A549 (cell line): ENCODE data around the gene SIK2. TPM values are rescaled to one million over a fixed set of nuclear protein-coding genes. Genes with fewer than 3 reads are reported as not detected.

Source experiments
- ATAC-seq, 2 experiments: fragments of 200-7000 bp in 1 of 2; fragments of >200 bp in 1 of 2; cut with Nextera tagmentation in 1 of 2; cut with Tn5 transposase in 1 of 2; 3 replicates each; pipeline versions ENCODE4 v1.8.0 to v1.9.1; 2018 to 2020; ENCODE audit warnings: mild to moderate bottlenecking in 1 of 2, moderate library complexity in 1 of 2
- CTCF ChIA-PET: fragments of 300-600 bp; sonication (Branson Sonifier 250); formaldehyde crosslinking; extraction: SDS; loops from one replicate; lab custom pipeline; 2021; ENCODE audit warnings: antibody characterized with exemption, inconsistent platforms; lab: Yijun Ruan, JAX
- POLR2A ChIA-PET: fragments of 350-600 bp; formaldehyde crosslinking; extraction: SDS; loops from one replicate; lab custom pipeline; 2021; ENCODE audit warnings: antibody characterized with exemption, inconsistent platforms; lab: Yijun Ruan, JAX
- DNase-seq, 2 experiments: peaks; one replicate each; pipeline versions ENCODE4 v3.0.0 to v3.0.0-alpha.2; 2011 to 2016; ENCODE audit warnings: low read depth in 1 of 2, low spot score in 1 of 2
- FAIRE-seq: peaks from 2 replicates; lab custom pipeline; 2011; peaks lifted over from hg19 to GRCh38; lab: Jason Lieb, UNC
- H3K27ac ChIP-seq, 2 experiments: fragments of >200 bp; sonication (Bioruptor Twin); formaldehyde crosslinking; 3 replicates each; pipeline ENCODE4 v1.5.1; 2016 to 2017
- H3K4me1 ChIP-seq: fragments of >200 bp; sonication (Bioruptor Twin); formaldehyde crosslinking; 3 replicates; pipeline ENCODE4 v1.6.1; 2016
- H3K4me2 ChIP-seq: fragments of >200 bp; sonication (Bioruptor Twin); formaldehyde crosslinking; 3 replicates; pipeline ENCODE4 v1.6.1; 2016
- H3K4me3 ChIP-seq: fragments of >200 bp; sonication (Bioruptor Twin); formaldehyde crosslinking; 3 replicates; pipeline ENCODE4 v1.5.1; 2016
- H3K9me3 ChIP-seq: fragments of >200 bp; sonication (Bioruptor Twin); formaldehyde crosslinking; 3 replicates; pipeline ENCODE4 v1.6.1; 2016
- CBX2 ChIP-seq: fragments of 200-600 bp; sonication (generic); IDR thresholded peaks from 2 replicates; pipeline ENCODE4 v1.6.1; 2016; ENCODE audit warnings: low read depth, mild to moderate bottlenecking, borderline replicate concordance
- CBX8 ChIP-seq: fragments of 200-600 bp; sonication (generic); IDR thresholded peaks from 2 replicates; pipeline ENCODE4 v1.6.1; 2016
- EHMT2 ChIP-seq: fragments of 200-600 bp; sonication (generic); IDR thresholded peaks from 2 replicates; pipeline ENCODE4 v1.6.1; 2016; ENCODE audit warnings: antibody characterized with exemption, low read depth, mild to moderate bottlenecking, moderate library complexity
- EP300 ChIP-seq, 2 experiments: fragments of >200 bp; sonication (Bioruptor Twin); formaldehyde crosslinking; IDR thresholded peaks; 2 replicates in 1 of 2; 3 replicates in 1 of 2; pipeline ENCODE4 v1.6.1; 2016 to 2017
- FOSB ChIP-seq: fragments of 250-450 bp; sonication (Bioruptor Pico); IDR thresholded peaks from 2 replicates; pipeline ENCODE4 v1.5.0; 2020; ENCODE audit warnings: mild to moderate bottlenecking, moderate library complexity
- GATA3 ChIP-seq: IDR thresholded peaks from 2 replicates; pipeline ENCODE4 v1.6.1; 2012; ENCODE audit warnings: borderline replicate concordance
- HEYL ChIP-seq: fragments of 250-450 bp; sonication (Bioruptor Pico); IDR thresholded peaks from 2 replicates; pipeline ENCODE4 v1.8.0; 2021; ENCODE audit warnings: mild to moderate bottlenecking, moderate library complexity
- HOXA7 ChIP-seq: fragments of 250-450 bp; sonication (Bioruptor Pico); IDR thresholded peaks from 2 replicates; pipeline ENCODE4 v1.5.0; 2020; ENCODE audit warnings: mild to moderate bottlenecking, moderate library complexity
- HOXB5 ChIP-seq: fragments of 250-450 bp; sonication (Bioruptor Pico); IDR thresholded peaks from 2 replicates; pipeline ENCODE4 v1.5.0; 2020; ENCODE audit warnings: mild to moderate bottlenecking, moderate library complexity
- JUN ChIP-seq, 2 experiments: fragments of >200 bp; sonication (Bioruptor Twin); formaldehyde crosslinking; IDR thresholded peaks; 2 replicates in 1 of 2; 3 replicates in 1 of 2; pipeline ENCODE4 v1.6.1; 2016 to 2017
- JUNB ChIP-seq: fragments of >200 bp; sonication (Bioruptor Twin); formaldehyde crosslinking; IDR thresholded peaks from 2 replicates; pipeline ENCODE4 v1.6.1; 2016
- NFE2L2 ChIP-seq: fragments of 150-350 bp; conservative IDR thresholded peaks from 2 replicates; pipeline ENCODE4 v1.6.1; 2014; ENCODE audit warnings: low read length
- NR3C1 ChIP-seq: fragments of >200 bp; sonication (Bioruptor Twin); formaldehyde crosslinking; IDR thresholded peaks from 3 replicates; pipeline ENCODE4 v1.6.1; 2017
- PHF8 ChIP-seq: fragments of 200-600 bp; sonication (generic); IDR thresholded peaks from 2 replicates; pipeline ENCODE4 v1.6.1; 2016; ENCODE audit warnings: low read depth, mild to moderate bottlenecking, antibody characterized with exemption, moderate library complexity, borderline replicate concordance
- POLR2A ChIP-seq: IDR thresholded peaks from 2 replicates; pipeline ENCODE4 v1.6.1; 2012; ENCODE audit warnings: mild to moderate bottlenecking, low read length
- RAD21 ChIP-seq, 2 experiments: fragments of >200 bp in 1 of 2; sonication (Bioruptor Twin) in 1 of 2; formaldehyde crosslinking in 1 of 2; IDR thresholded peaks in 1 of 2; conservative IDR thresholded peaks in 1 of 2; 2 replicates in 1 of 2; 3 replicates in 1 of 2; pipeline ENCODE4 v1.6.1; 2012 to 2018; ENCODE audit warnings: inconsistent platforms in 1 of 2
- RCOR1 ChIP-seq: fragments of 150-350 bp; IDR thresholded peaks from 2 replicates; pipeline ENCODE4 v1.6.1; 2014; ENCODE audit warnings: antibody characterized with exemption, low read length, low read depth
- RFX5 ChIP-seq: fragments of 450-650 bp; IDR thresholded peaks from 2 replicates; pipeline ENCODE4 v1.7.1; 2014; ENCODE audit warnings: antibody characterized with exemption, mild to moderate bottlenecking, moderate library complexity
- TFCP2L1 ChIP-seq: fragments of 250-450 bp; sonication (Bioruptor Pico); IDR thresholded peaks from 2 replicates; pipeline ENCODE4 v1.5.0; 2021; ENCODE audit warnings: mild to moderate bottlenecking
- TP53 ChIP-seq: fragments of 250-450 bp; sonication (Bioruptor Pico); IDR thresholded peaks from 2 replicates; pipeline ENCODE4 v1.5.0; 2021; ENCODE audit warnings: mild to moderate bottlenecking, moderate library complexity
- ZNF302 ChIP-seq: fragments of 250-450 bp; sonication (Bioruptor Pico); IDR thresholded peaks from 2 replicates; pipeline ENCODE4 v1.9.0; 2021; ENCODE audit warnings: inconsistent platforms, mild to moderate bottlenecking, moderate library complexity
- ZSCAN20 ChIP-seq: fragments of 250-450 bp; sonication (Bioruptor Pico); IDR thresholded peaks from 2 replicates; pipeline ENCODE4 v1.8.0; 2022; ENCODE audit warnings: mild to moderate bottlenecking, moderate library complexity
- WGBS: methylation state at CpG from one replicate; pipeline ENCODE4 v1.1.6; 2017; ENCODE audit errors: missing lambda C conversion rate; 5-methylcytosine and 5-hydroxymethylcytosine counted together
- polyA plus RNA-seq, 4 experiments: library from polyadenylated mRNA; depleted of rRNA in 3 of 4; stranded (reverse); fragments of >200 nt; fragmentation: RNase III in 1 of 4; extraction: RNeasy Plus Mini Kit Qiagen cat#74134 plus additional on column Dnase treatment in 1 of 4; gene quantifications; 2 replicates in 3 of 4; 3 replicates in 1 of 4; pipeline ENCODE4 v1.2.3, GENCODE V29; 2011 to 2017
- TF ChIP-seq, protein P1 (sequence below): fragments of 250-450 bp; sonication (Bioruptor Pico); IDR thresholded peaks from 2 replicates; pipeline ENCODE4 v1.5.0; 2020; ENCODE audit warnings: low read depth, mild to moderate bottlenecking, moderate library complexity
- TF ChIP-seq, protein P2 (sequence below): IDR thresholded peaks from 2 replicates; pipeline ENCODE4 v1.6.1; 2012

Gene SIK2
- polyA plus RNA-seq, 2 of the 4 experiments (the other 2 are of a cell fraction): 4.5 to 9.0 TPM

DNA sequence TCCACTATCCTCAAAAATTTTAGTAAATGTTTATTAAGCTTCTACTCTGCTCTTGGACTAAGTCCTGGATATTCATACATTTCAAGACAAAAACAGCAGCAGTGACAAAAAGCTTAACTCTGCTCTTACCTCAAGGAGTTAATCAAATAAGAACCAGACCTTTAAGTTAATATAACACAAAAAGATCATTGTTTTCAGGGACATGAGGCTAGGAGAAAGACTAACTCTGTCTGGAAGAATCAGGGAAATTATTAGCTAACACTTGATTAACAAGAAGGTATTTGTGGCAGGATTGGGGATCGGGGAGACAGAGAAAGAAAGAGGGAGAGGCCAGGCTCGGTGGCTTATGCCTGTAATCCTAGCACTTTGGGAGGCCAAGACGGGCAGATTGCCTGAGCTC, 89.5 kb downstream of the SIK2 start:
- Histone ChIP-seq H3K4me1 (0 out of 3 replicates have a peak, but pooled peaks cover 10% of the 10 kb centered on the region), H3K9me3 (no peaks in the 10 kb centered on the region), H3K4me2 (no peak overlapping the region), H3K4me3 (no peak overlapping the region), H3K27ac (no peak overlapping the region)
- POLR2A ChIA-PET: no interaction called here
- CTCF ChIA-PET: no interaction called here
- no peak for TF ChIP-seq TFCP2L1 (CRISPR knock-in tag)
- no peak for TF ChIP-seq HOXA7 (CRISPR knock-in tag)
- TF ChIP-seq JUNB: no peak
- no peak for TF ChIP-seq NR3C1
- TF ChIP-seq JUN (IDR thresholded peaks at IDR 0.05): no peak
- 83% methylated on average over 3 of the region's 3 CpGs for WGBS
- FAIRE-seq: no peak
- ATAC-seq: no peak
- no peak for DNase-seq

DNA sequence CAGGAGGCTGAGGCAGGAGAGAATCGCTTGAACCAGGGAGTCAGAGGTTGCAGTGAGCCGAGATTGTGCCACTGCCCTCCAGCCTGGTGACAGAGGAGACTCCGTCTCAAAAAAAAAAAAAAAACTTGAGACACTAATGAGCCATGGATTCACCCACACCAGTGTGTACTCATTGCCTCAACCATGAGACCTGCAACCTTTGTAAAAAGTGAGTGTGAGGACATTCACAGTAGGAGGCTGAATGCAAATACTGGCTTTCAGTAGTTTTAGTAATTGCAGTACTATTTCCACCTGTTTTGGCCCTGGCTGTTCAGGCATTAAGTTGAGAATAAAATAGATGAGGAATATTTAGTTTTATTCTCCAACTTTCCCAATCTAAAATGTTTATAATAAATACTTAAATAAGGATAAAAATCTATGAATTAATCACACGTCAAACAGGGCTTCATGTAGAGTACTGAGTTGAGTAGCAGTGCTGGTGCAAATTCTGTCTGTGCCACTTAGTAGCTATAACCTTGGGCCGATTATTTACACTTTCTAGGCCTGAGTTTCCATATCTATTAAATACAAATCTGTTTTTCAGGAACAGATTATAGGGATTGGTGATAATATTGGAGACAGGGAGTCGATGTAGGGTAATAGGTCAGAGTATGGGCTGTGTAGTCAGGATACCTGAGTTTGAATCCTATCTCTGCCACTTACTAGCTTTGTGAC, 91.1 kb downstream of the SIK2 start:
- CTCF ChIA-PET: interaction anchor here (0.7 kb wide), 1 partner anchor 20 kb away, joined by 3 read pairs; no protein-coding TSS in a partner anchor
- POLR2A ChIA-PET: no interaction called here
- Histone ChIP-seq H3K9me3 (no peaks in the 10 kb centered on the region), H3K4me3 (no peak overlapping the region), H3K4me2 (no peak overlapping the region), H3K27ac (no peak overlapping the region), H3K4me1 (0 out of 3 replicates have a peak, but pooled peaks cover 10% of the 10 kb centered on the region)
- WGBS: 88% methylated on average over 6 of the region's 6 CpGs
- no peak for TF ChIP-seq ZSCAN20 (CRISPR knock-in tag)
- TF ChIP-seq JUNB: no peak
- no peak for TF ChIP-seq RCOR1
- no peak for TF ChIP-seq POLR2A
- no peak for TF ChIP-seq EHMT2
- TF ChIP-seq GATA3: no peak
- TF ChIP-seq, protein P1, sequence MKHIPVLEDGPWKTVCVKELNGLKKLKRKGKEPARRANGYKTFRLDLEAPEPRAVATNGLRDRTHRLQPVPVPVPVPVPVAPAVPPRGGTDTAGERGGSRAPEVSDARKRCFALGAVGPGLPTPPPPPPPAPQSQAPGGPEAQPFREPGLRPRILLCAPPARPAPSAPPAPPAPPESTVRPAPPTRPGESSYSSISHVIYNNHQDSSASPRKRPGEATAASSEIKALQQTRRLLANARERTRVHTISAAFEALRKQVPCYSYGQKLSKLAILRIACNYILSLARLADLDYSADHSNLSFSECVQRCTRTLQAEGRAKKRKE (CRISPR knock-in tag): no peak
- TF ChIP-seq, protein P2, sequence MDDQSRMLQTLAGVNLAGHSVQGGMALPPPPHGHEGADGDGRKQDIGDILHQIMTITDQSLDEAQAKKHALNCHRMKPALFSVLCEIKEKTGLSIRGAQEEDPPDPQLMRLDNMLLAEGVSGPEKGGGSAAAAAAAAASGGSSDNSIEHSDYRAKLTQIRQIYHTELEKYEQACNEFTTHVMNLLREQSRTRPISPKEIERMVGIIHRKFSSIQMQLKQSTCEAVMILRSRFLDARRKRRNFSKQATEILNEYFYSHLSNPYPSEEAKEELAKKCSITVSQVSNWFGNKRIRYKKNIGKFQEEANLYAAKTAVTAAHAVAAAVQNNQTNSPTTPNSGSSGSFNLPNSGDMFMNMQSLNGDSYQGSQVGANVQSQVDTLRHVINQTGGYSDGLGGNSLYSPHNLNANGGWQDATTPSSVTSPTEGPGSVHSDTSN: no peak
- TF ChIP-seq FOSB (CRISPR knock-in tag): no peak
- no peak for TF ChIP-seq NFE2L2
- no peak for TF ChIP-seq ZNF302 (CRISPR knock-in tag)
- no peak for TF ChIP-seq HOXB5 (CRISPR knock-in tag)
- TF ChIP-seq RAD21 (conservative IDR thresholded peaks at IDR 0.05 in 1 of 2, IDR thresholded peaks at IDR 0.05 in 1 of 2): no peak
- TF ChIP-seq HEYL (CRISPR knock-in tag): no peak
- TF ChIP-seq CBX2: no peak
- DNase-seq (no peak), FAIRE-seq (no peak), ATAC-seq (no peak)

DNA sequence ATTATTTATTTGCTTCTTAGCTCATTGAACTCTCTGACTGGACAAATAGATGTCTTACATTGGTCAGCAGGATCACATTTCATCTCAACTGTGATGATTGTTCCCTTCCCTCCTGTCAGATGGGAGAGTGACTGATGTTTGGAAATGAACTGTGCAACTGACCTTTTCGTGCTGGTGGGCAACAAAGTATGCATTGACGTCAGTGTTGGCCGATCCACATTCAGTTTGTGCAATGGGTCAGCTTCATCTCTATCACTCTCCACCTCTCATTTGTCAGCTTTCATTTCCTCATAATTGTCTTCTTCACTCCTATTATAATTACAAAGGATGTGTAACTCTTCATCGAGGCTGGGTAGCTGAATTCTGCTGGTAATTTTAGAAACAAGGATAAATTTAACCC, 92.6 kb downstream of the SIK2 start:
- TF ChIP-seq HEYL (CRISPR knock-in tag): no peak
- TF ChIP-seq CBX8: no peak
- TF ChIP-seq EP300 (IDR thresholded peaks at IDR 0.05): no peak
- no peak for TF ChIP-seq RFX5
- no peak for TF ChIP-seq PHF8
- TF ChIP-seq TP53 (CRISPR knock-in tag): no peak
- TF ChIP-seq, protein P2: no peak

More for the DNA sequence above, 92.6 kb downstream of the SIK2 start:
- POLR2A ChIA-PET: no interaction called here
- H3K4me3 ChIP-seq: no peak overlapping the region
- no peak overlapping the region for H3K27ac ChIP-seq
- DNase-seq: peak in 1 of 2 experiments; percentile 41
- CTCF ChIA-PET: no interaction called here
- H3K4me2 ChIP-seq: peak overlapping the region; percentile 7; the same call in 1 of the 3 replicates
- H3K9me3 ChIP-seq: no peaks in the 10 kb centered on the region
- ATAC-seq: peak in 1 of 2 experiments; percentile 61; a peak in 2 of 6 replicates
- WGBS: 62% methylated on average over 4 of the region's 4 CpGs
- H3K4me1 ChIP-seq: 0 out of 3 replicates have a peak, but pooled peaks cover 10% of the 10 kb centered on the region
- no peak for FAIRE-seq
